ACC112 (cell line): Measurements from ENCODE around the gene LRRN2.
A peak's percentile ranks its signal among the peaks of the same experiment; 100 is the strongest.

Experiments used
- H2AFZ ChIP-seq: fragments of 200-600 bp; sonication (generic); one replicate; pipeline ENCODE4 v1.6.0; 2017; ENCODE audit warnings: antibody characterized with exemption, low read length; ENCODE audit not compliant: unreplicated experiment
- H3K27ac ChIP-seq: fragments of 200-600 bp; sonication (generic); 2 replicates; pipeline ENCODE4 v1.5.1; 2014; ENCODE audit warnings: low read depth, mild to moderate bottlenecking, antibody characterized with exemption, low read length, moderate library complexity
- H3K27me3 ChIP-seq: fragments of 200-600 bp; sonication (generic); 2 replicates; pipeline ENCODE4 v1.6.1; 2014; ENCODE audit warnings: mild to moderate bottlenecking, antibody characterized with exemption, low read length, moderate library complexity, mixed read lengths; ENCODE audit not compliant: insufficient read depth
- H3K36me3 ChIP-seq: fragments of 200-600 bp; sonication (generic); 2 replicates; pipeline ENCODE4 v1.6.1; 2016; ENCODE audit warnings: mild to moderate bottlenecking, antibody characterized with exemption, low read length, moderate library complexity, mixed read lengths; ENCODE audit not compliant: insufficient read depth
- H3K4me1 ChIP-seq: fragments of 200-600 bp; sonication (generic); one replicate; pipeline ENCODE4 v1.6.1; 2016; ENCODE audit warnings: low read length, mixed read lengths; ENCODE audit not compliant: insufficient read depth, unreplicated experiment, control insufficient read depth
- H3K4me3 ChIP-seq: fragments of 200-600 bp; sonication (generic); 2 replicates; pipeline ENCODE4 v1.5.1; 2014; ENCODE audit warnings: mild to moderate bottlenecking, low read depth, low read length
- H3K79me2 ChIP-seq: fragments of 200-600 bp; sonication (generic); one replicate; pipeline ENCODE4 v1.6.0; 2016; ENCODE audit warnings: low read length; ENCODE audit not compliant: control insufficient read depth, unreplicated experiment, insufficient read depth

LRRN2 gene

GRCh38 chr1:204659056-204659455 is 26.5 kb downstream of the LRRN2 start:
- H3K36me3 ChIP-seq: no peaks in the 10 kb centered on the region
- no peaks in the 10 kb centered on the region for H3K4me1 ChIP-seq
- H3K79me2 ChIP-seq: no peaks in the 10 kb centered on the region
- H3K27me3 ChIP-seq: peaks cover 80% of the 10 kb centered on the region
- H3K4me3 ChIP-seq: no peak overlapping the region
- no peak overlapping the region for H2AFZ ChIP-seq
- H3K27ac ChIP-seq: no peak overlapping the region

GRCh38 chr1:204658295-204658694 is 27.2 kb downstream of the LRRN2 start:
- Histone ChIP-seq H3K27ac (no peak overlapping the region), H3K4me1 (no peaks in the 10 kb centered on the region), H3K27me3 (peaks cover 75% of the 10 kb centered on the region), H3K79me2 (no peaks in the 10 kb centered on the region), H3K36me3 (no peaks in the 10 kb centered on the region), H2AFZ (no peak overlapping the region), H3K4me3 (no peak overlapping the region)

DNA sequence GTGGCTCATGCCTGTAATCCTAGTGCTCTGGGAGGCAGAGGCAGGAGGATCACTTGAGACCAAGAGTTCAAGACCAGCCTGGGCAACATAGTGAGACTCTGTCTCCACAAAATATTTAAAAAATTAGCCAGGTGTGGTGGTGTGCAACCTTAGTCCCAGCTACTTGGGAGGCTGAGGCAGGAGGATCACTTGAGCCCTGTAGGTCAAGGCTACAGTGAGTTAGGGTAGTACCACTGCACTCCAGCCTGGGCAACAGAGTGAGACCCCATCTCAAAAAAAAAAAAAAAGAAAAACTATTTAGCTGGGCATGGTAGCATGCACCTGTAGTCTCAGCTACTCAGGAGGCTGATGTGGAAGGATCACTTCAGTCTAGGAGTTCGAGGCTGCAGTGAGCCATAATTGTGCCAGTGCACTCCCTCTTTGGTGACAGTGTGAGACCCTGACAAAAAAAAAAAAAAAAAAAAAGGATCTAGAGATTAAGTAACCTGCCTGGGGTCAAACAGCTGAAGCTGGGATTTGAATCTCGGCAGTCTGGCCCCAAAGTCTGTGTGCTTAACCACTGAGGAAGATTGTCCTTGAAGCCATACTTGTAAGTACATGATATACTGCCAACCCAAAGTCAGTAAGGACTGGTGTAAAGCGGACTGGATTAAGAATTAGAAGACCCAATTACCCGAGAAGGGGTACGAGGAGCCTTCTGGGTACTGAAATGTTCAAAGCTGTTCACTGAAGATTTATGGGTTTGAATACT is 31.8 kb downstream of the LRRN2 start:
- H3K79me2 ChIP-seq: no peaks in the 10 kb centered on the region
- H3K4me1 ChIP-seq: no peaks in the 10 kb centered on the region
- H2AFZ ChIP-seq: no peak overlapping the region
- H3K27me3 ChIP-seq: peaks cover 70% of the 10 kb centered on the region
- H3K4me3 ChIP-seq: no peak overlapping the region
- no peak overlapping the region for H3K27ac ChIP-seq
- H3K36me3 ChIP-seq: no peaks in the 10 kb centered on the region

DNA sequence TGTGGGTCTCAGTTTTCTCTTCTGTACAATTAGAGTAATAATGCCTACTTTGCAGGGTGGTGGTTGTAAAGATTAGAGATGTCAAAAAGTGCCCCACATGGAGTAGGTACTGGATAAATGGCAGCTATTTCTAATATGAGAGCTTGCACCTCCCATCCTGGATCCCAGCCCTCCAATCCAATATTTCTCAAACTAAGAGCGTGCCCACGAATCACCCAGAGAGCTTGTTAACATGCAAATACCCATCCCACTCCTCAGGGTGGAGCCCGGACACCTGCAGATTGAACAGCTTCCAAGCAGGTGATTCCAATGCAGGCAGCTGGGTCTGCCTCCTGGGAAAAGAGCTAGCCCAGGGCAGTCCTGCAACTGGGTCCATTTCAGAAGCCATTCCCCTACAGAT is 33.0 kb downstream of the LRRN2 start:
- Histone ChIP-seq H3K4me3 (no peak overlapping the region), H3K36me3 (no peaks in the 10 kb centered on the region), H3K27ac (no peak overlapping the region), H3K79me2 (no peaks in the 10 kb centered on the region), H3K27me3 (peaks cover 63% of the 10 kb centered on the region), H2AFZ (no peak overlapping the region), H3K4me1 (peaks cover under 1% of the 10 kb centered on the region)

DNA sequence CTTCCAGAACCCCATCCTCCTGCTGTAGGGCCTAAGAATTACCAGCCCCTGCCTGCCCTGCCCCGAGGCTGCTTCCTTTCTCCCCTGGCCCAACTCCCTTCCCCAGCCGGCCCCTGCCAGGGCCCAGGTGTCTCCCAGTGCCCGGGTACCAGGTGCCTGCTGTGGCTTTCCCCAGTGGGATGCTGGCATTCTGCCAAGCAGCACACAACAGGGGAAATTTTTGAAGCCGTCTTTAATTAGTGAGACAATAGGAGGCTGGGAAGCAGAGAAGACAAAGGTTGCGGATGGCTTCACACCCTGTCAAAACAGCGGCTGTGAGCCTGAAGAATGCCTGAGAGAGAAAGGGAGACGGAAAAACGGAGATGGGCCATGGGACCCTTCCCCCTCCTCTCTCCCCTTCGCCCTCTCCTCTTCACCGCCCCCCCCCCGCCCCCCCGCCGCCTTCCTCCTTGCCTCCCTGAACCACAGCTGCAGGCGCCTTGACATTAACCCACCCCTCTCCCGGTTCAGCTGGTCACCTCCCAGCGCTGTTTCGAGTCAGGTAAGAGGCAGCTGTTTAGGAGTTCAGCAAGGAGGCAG is 33.6 kb downstream of the LRRN2 start:
- no peak overlapping the region for H2AFZ ChIP-seq
- H3K36me3 ChIP-seq: no peaks in the 10 kb centered on the region
- peaks cover 60% of the 10 kb centered on the region for H3K27me3 ChIP-seq
- no peaks in the 10 kb centered on the region for H3K79me2 ChIP-seq
- no peak overlapping the region for H3K4me3 ChIP-seq
- no peak overlapping the region for H3K27ac ChIP-seq
- H3K4me1 ChIP-seq: peaks cover 6% of the 10 kb centered on the region

- Histone ChIP-seq H2AFZ (no peak overlapping the region), H3K36me3 (no peaks in the 10 kb centered on the region), H3K79me2 (no peaks in the 10 kb centered on the region), H3K27ac (no peak overlapping the region), H3K4me3 (no peak overlapping the region), H3K27me3 (peaks cover 51% of the 10 kb centered on the region), H3K4me1 (peaks cover 9% of the 10 kb centered on the region)
Observed at GRCh38 chr1:204650911-204651570, 34.5 kb downstream of the LRRN2 start.

GRCh38 chr1:204649721-204650521 is 35.6 kb downstream of the LRRN2 start:
- Histone ChIP-seq H3K79me2 (no peaks in the 10 kb centered on the region), H3K27ac (no peak overlapping the region), H3K27me3 (peaks cover 48% of the 10 kb centered on the region), H3K4me1 (peaks cover 9% of the 10 kb centered on the region), H2AFZ (no peak overlapping the region), H3K36me3 (no peaks in the 10 kb centered on the region), H3K4me3 (no peak overlapping the region)

GRCh38 chr1:204648576-204648975 is 37.0 kb downstream of the LRRN2 start:
- Histone ChIP-seq H3K36me3 (no peaks in the 10 kb centered on the region), H3K4me1 (peaks cover 9% of the 10 kb centered on the region), H3K27ac (no peak overlapping the region), H3K79me2 (no peaks in the 10 kb centered on the region), H3K4me3 (no peak overlapping the region), H2AFZ (no peak overlapping the region), H3K27me3 (peaks cover 52% of the 10 kb centered on the region)

- peaks cover 9% of the 10 kb centered on the region for H3K4me1 ChIP-seq
- no peak overlapping the region for H3K4me3 ChIP-seq
- H2AFZ ChIP-seq: no peak overlapping the region
- no peaks in the 10 kb centered on the region for H3K79me2 ChIP-seq
- no peak overlapping the region for H3K27ac ChIP-seq
- H3K36me3 ChIP-seq: no peaks in the 10 kb centered on the region
- peaks cover 52% of the 10 kb centered on the region for H3K27me3 ChIP-seq
Observed at GRCh38 chr1:204647805-204648153, 37.8 kb downstream of the LRRN2 start.

DNA sequence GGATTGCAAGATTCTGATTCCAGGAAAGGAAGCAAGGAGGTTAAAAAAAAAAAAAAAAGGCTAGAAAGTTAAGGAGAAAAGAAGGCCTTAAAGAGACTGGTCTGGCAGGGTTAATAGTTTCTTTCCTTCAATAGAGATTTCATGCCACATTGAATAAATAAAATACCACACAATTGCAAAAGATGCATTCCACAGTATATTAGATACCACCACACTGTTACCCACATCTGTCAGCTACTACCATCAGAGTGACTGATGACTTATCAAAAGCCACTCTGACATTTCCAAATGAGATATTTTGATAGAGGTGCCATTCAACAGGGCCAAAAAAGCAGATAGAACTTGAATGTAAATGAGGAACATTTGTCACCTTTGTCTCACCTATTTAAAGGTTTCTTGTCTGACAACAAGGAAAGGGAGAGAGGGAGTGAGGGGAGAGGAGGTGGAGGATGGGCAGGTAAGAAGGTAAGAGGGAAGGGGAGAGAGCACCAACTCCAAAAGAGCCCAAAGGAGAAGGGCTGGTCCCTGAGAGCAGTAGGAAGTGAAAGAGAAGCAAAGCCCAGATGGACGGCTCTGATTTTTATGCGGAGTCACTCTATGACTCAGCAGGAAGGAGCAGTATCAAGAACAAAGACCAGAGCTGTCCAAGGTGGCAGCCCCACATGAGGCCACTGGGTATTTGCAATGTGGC is 38.3 kb downstream of the LRRN2 start:
- Histone ChIP-seq H3K4me3 (peak overlapping the region; percentile 44; the same call in 1 of the 2 replicates), H3K36me3 (no peaks in the 10 kb centered on the region), H3K79me2 (no peaks in the 10 kb centered on the region), H3K27me3 (peaks cover 52% of the 10 kb centered on the region), H3K27ac (peak overlapping the region; percentile 83), H2AFZ (no peak overlapping the region), H3K4me1 (peaks cover 9% of the 10 kb centered on the region)
